Small intestine (tissue), 7 donors: ENCODE measurements around the gene FUCA1. TPM values are rescaled to one million over a fixed set of nuclear protein-coding genes. Genes with fewer than 3 reads are reported as not detected.
"Not testable (repeated sequence)": the region's sequence is repeated elsewhere in the genome, so short reads cannot be mapped to it uniquely, and the experiment has no call there.

Source experiments
- DNase-seq, 2 donors: peaks; one replicate each; pipeline versions ENCODE4 v3.0.0 to v3.0.0-alpha.2; 2013
- FAIRE-seq: peaks from 2 replicates; lab custom pipeline; 2012; peaks lifted over from hg19 to GRCh38; lab: Jason Lieb, UNC
- H3K27ac ChIP-seq, 3 donors: one replicate each; pipeline ENCODE4 v1.5.1; 2013; ENCODE audit warnings: low read length in 2 of 3, mild to moderate bottlenecking in 2 of 3, control low read depth in 1 of 3, inconsistent platforms in 1 of 3, low read depth in 1 of 3, moderate library complexity in 1 of 3
- H3K27me3 ChIP-seq, 3 donors: one replicate each; pipeline ENCODE4 v1.6.1; 2013; ENCODE audit warnings: low read length in 3 of 3, inconsistent platforms in 1 of 3; ENCODE audit not compliant: control insufficient read depth in 3 of 3, insufficient read depth in 3 of 3
- H3K36me3 ChIP-seq, 3 donors: one replicate each; pipeline ENCODE4 v1.6.1; 2013; ENCODE audit warnings: low read length in 3 of 3, inconsistent platforms in 1 of 3, low read depth in 1 of 3, mild to moderate bottlenecking in 1 of 3, moderate library complexity in 1 of 3; ENCODE audit not compliant: control insufficient read depth in 3 of 3, insufficient read depth in 2 of 3
- H3K4me1 ChIP-seq, 3 donors: one replicate each; pipeline ENCODE4 v1.6.1; 2013; ENCODE audit warnings: low read length in 2 of 3, inconsistent platforms in 1 of 3, low read depth in 1 of 3, mild to moderate bottlenecking in 1 of 3, moderate library complexity in 1 of 3; ENCODE audit not compliant: control insufficient read depth in 3 of 3, insufficient read depth in 2 of 3
- H3K4me3 ChIP-seq, 3 donors: one replicate each; pipeline ENCODE4 v1.5.1; 2013; ENCODE audit warnings: low read length in 3 of 3, control low read depth in 1 of 3, inconsistent platforms in 1 of 3, low read depth in 1 of 3, mild to moderate bottlenecking in 1 of 3, moderate library complexity in 1 of 3
- H3K9me3 ChIP-seq, 2 donors: one replicate each; pipeline ENCODE4 v1.6.1; 2013; ENCODE audit warnings: low read depth in 1 of 2, low read length in 1 of 2; ENCODE audit not compliant: control insufficient read depth in 2 of 2, insufficient read depth in 1 of 2
- WGBS, 3 donors: extraction: QIAGEN DNeasy Blood & Tissue Kit; methylation state at CpG; one replicate each; pipeline ENCODE4 v1.1.7; 2013; 5-methylcytosine and 5-hydroxymethylcytosine counted together
- polyA plus RNA-seq, 4 donors: library from polyadenylated mRNA; stranded (reverse) in 3 of 4; unstranded in 1 of 4; fragments of 200-250 nt in 3 of 4; fragments of 120-200 nt in 1 of 4; gene quantifications; one replicate each; pipeline versions ENCODE4 v1.2.1 to v1.2.3, GENCODE V29; 2013
- donor health status: healthy with polysubstance abuse.
- donor health status: control.
- donor health status: control.
- donor health status: Bipolar disorder and iron deficiency.
- donor health status: healthy.

Gene FUCA1
- polyA plus RNA-seq, 4 donors = 44.9 to 81.8 (median 51.3) TPM

GRCh38 chr1:23902321-23903278 is 34.5 kb upstream of the FUCA1 start:
- peak overlapping the region in 2 of 3 donors; percentile 7 to 31 for H3K4me3 ChIP-seq
- WGBS, 3 donors = 19 to 37% (median 25%) methylated on average over 74 to 92 of the region's 92 CpGs
- no peaks in the 10 kb centered on the region for H3K36me3 ChIP-seq
- no peak for FAIRE-seq
- no peaks in the 10 kb centered on the region for H3K9me3 ChIP-seq
- no peaks in the 10 kb centered on the region for H3K4me1 ChIP-seq
- no peak overlapping the region for H3K27ac ChIP-seq
- peak in 1 of 2 donors; percentile 38 for DNase-seq
- peaks cover 0 to 49% (median 7%) of the 10 kb centered on the region in 3 donors for H3K27me3 ChIP-seq

DNA sequence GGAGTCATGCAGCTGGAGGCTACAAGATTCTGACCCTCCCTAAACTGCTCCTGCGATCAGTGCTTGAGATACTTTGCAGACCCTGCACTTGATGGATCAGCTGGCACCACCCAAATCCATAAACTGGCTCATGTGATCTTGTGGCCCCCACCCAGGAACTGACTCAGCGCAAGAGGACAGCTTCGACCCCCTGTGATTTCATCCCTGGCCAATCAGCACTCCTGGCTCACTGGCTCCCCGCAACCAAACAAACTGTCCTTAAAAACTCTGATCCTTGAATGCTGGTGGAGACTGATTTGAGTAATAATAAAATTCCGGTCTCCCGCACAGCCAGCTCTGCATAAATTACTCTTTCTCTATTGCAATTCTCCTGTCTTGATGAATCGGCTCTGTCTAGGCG is 31.9 kb upstream of the FUCA1 start:
- not testable (repeated sequence) for H3K4me1 ChIP-seq, H3K27ac ChIP-seq, H3K4me3 ChIP-seq, FAIRE-seq, DNase-seq, H3K36me3 ChIP-seq, H3K9me3 ChIP-seq
- peaks cover 0 to 43% (median 4%) of the 10 kb centered on the region in 3 donors for H3K27me3 ChIP-seq
- WGBS, 3 donors = 56 to 79% (median 63%) methylated on average over 8 of the region's 8 CpGs

- H3K27ac ChIP-seq = no peak overlapping the region
- FAIRE-seq (no peak), DNase-seq (no peak)
- H3K27me3 ChIP-seq = peaks cover 0 to 34% (median 0%) of the 10 kb centered on the region in 3 donors
- no peak overlapping the region for H3K4me3 ChIP-seq
- no peaks in the 10 kb centered on the region for H3K36me3 ChIP-seq
- no peaks in the 10 kb centered on the region for H3K9me3 ChIP-seq
- WGBS, 3 donors = 51 to 69% (median 60%) methylated on average over 3 of the region's 3 CpGs
- no peaks in the 10 kb centered on the region for H3K4me1 ChIP-seq
Measured at GRCh38 chr1:23899070-23899469, 31.0 kb upstream of the FUCA1 start.

DNA sequence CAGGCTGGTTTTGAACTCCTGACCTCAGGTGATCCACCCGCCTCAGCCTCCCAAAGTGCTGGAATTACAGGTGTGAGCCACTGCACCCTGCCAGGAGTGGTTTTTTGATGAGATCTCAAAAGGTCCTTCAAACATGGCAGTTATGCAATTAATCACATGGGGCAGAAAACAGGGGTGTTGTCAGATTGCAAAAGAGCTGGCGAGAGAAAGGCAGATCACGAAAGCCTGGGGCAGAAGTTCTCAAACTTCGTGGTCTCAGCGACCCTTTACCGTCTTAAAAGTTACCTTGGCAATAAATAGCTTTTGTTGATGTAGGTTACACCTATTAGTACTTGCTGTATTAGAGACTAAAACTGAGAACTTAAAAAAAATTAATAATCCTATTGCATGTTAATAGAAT is 29.0 kb upstream of the FUCA1 start:
- FAIRE-seq = no peak
- no peak overlapping the region for H3K4me3 ChIP-seq
- no peaks in the 10 kb centered on the region for H3K4me1 ChIP-seq
- H3K36me3 ChIP-seq = no peaks in the 10 kb centered on the region
- H3K9me3 ChIP-seq = no peaks in the 10 kb centered on the region
- DNase-seq = no peak
- H3K27ac ChIP-seq = no peak overlapping the region
- peaks cover 0 to 17% (median 0%) of the 10 kb centered on the region in 3 donors for H3K27me3 ChIP-seq
- WGBS, 3 donors = 48 to 71% (median 68%) methylated on average over 6 of the region's 6 CpGs

DNA sequence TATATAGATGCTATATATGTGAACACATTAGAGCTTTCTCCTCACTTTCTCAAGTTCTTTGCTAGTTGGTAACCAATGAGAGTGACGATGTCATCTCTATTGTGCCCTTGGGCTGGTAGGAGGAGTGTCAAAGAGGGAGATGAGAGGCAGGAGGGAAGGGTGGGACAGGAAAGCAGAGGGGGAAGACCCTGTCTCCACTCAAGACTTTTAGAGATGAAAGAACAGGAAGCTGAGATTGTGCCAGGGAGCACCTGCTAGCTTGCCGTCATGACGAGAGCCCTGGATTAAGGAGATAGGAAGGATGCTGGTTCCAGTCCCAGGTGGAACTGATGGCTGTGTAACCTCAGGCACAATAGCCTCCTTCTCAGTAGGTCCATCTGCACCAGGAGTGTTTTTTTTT is 28.4 kb upstream of the FUCA1 start:
- no peak for DNase-seq
- FAIRE-seq = no peak
- Histone ChIP-seq H3K27ac (no peak overlapping the region), H3K4me3 (no peak overlapping the region), H3K36me3 (no peaks in the 10 kb centered on the region), H3K27me3 (peaks cover 0 to 15% (median 0%) of the 10 kb centered on the region in 3 donors), H3K4me1 (no peaks in the 10 kb centered on the region), H3K9me3 (no peaks in the 10 kb centered on the region)
- 27 to 30% (median 28%) methylated on average over 3 of the region's 3 CpGs for WGBS, 3 donors

DNA sequence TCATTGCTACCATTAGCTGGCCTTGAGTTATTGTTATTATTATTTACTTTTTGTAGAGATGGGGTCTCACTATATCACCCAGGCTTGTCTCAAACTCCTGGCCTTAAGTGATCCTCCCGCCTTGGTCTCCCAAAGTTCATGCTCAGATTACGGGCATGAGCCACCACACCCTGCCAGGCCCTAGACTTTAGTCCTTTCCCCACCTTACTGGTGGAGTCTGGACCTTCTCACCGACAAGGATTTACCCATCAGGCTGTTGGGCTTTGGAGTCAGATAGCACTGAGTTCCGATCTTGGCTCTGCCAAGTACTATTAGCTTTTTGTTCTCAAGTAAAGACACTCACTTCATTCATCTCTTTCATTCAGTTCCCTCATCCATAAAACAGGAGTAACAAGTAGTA is 27.9 kb upstream of the FUCA1 start:
- 23 to 42% (median 36%) methylated on average over 4 of the region's 4 CpGs for WGBS, 3 donors
- FAIRE-seq (no peak), DNase-seq (peak in 1 of 2 donors; percentile 87)
- H3K36me3 ChIP-seq = no peaks in the 10 kb centered on the region
- H3K4me3 ChIP-seq = no peak overlapping the region
- peaks cover 0 to 10% (median 0%) of the 10 kb centered on the region in 3 donors for H3K27me3 ChIP-seq
- H3K27ac ChIP-seq = no peak overlapping the region
- no peaks in the 10 kb centered on the region for H3K9me3 ChIP-seq
- H3K4me1 ChIP-seq = no peaks in the 10 kb centered on the region

GRCh38 chr1:23895082-23895481 is 27.0 kb upstream of the FUCA1 start:
- FAIRE-seq (no peak), DNase-seq (no peak)
- H3K4me1 ChIP-seq = no peaks in the 10 kb centered on the region
- H3K9me3 ChIP-seq = no peaks in the 10 kb centered on the region
- peaks cover 0 to 4% (median 0%) of the 10 kb centered on the region in 3 donors for H3K27me3 ChIP-seq
- no peak overlapping the region for H3K27ac ChIP-seq
- WGBS, 3 donors = 82 to 89% (median 84%) methylated on average over 5 of the region's 5 CpGs
- no peaks in the 10 kb centered on the region for H3K36me3 ChIP-seq
- no peak overlapping the region for H3K4me3 ChIP-seq

DNA sequence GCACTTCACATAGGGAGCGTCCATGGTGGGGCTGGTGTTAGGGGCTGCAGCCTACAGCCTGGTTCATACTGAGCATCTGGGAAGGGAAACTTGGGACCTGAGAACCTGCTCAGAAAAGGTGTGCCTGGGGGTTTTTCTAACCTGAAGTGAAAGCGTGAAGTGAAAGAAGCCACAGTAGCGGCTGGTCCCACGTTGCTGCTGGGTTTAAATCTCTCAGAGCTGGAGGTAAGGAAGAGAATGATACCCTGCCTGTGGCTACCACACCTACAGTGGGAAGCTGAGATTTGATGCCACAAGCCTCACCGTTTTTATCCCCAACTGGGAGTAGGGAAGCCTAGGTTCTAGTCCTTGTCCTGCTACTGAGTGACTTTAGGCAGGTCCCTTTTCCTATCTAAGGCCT is 21.0 kb upstream of the FUCA1 start:
- no peaks in the 10 kb centered on the region for H3K36me3 ChIP-seq
- DNase-seq (no peak), FAIRE-seq (no peak)
- no peaks in the 10 kb centered on the region for H3K9me3 ChIP-seq
- H3K27ac ChIP-seq = no peak overlapping the region
- 72 to 78% (median 78%) methylated on average over 5 of the region's 5 CpGs for WGBS, 3 donors
- H3K27me3 ChIP-seq = peaks cover 0 to 3% (median 0%) of the 10 kb centered on the region in 3 donors
- H3K4me3 ChIP-seq = no peak overlapping the region
- H3K4me1 ChIP-seq = no peaks in the 10 kb centered on the region
